Measurements from ENCODE around the gene RNF223.

The RNF223 gene

DNA sequence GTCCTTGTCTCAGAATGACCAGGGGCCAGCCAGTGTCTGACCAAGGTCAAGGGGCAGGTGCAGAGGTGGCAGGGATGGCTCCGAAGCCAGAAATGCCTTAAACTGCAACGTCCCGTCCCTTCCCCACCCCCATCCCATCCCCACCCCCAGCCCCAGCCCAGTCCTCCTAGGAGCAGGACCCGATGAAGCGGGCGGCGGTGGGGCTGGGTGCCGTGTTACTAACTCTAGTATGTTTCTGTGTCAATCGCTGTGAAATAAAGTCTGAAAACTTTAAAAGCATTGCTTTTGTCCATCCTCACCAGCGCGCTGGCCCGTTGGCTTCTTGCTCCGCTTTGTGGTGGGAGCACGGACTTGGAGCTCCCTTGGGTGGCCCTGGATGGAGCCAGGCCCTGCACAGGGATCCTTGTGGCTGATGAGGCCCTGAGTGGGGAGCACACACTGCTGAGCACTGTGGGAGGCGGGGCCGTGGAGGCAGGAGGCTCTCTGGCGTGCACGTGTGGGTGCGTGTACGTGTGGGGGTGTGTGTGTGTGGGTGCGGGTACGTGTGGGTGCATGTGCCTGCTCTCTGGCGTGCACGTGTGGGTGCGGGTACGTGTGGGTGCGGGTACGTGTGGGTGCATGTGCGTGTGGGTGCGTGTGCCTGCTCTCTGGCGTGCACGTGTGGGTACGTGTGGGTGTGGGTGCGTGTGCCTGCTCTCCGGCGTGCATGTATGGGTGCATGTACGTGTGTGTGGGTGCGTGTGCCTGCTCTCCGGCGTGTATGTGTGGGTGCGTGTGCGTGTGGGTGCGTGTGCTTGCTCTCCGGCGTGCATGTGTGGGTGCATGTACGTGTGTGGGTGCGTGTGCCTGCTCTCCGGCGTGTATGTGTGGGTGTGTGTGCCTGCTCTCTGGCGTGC is 18.0 kb downstream of the RNF223 start:
- CTCF ChIA-PET, result interaction anchor here (1.3 to 2.4 kb wide), 2 partner anchors 7 to 16 kb away, joined by 6 to 9 read pairs; no protein-coding TSS in a partner anchor
- H3K4me3 ChIP-seq (ENCODE audit: low read depth, low read length), result no peak overlapping the region
- TF ChIP-seq, protein P1, sequence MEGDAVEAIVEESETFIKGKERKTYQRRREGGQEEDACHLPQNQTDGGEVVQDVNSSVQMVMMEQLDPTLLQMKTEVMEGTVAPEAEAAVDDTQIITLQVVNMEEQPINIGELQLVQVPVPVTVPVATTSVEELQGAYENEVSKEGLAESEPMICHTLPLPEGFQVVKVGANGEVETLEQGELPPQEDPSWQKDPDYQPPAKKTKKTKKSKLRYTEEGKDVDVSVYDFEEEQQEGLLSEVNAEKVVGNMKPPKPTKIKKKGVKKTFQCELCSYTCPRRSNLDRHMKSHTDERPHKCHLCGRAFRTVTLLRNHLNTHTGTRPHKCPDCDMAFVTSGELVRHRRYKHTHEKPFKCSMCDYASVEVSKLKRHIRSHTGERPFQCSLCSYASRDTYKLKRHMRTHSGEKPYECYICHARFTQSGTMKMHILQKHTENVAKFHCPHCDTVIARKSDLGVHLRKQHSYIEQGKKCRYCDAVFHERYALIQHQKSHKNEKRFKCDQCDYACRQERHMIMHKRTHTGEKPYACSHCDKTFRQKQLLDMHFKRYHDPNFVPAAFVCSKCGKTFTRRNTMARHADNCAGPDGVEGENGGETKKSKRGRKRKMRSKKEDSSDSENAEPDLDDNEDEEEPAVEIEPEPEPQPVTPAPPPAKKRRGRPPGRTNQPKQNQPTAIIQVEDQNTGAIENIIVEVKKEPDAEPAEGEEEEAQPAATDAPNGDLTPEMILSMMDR (IDR thresholded peaks at IDR 0.05; ENCODE audit: insufficient read depth, low read length, missing control alignments), result no peak
- no peak for DNase-seq (ENCODE audit: low read depth, low spot score)
- POLR2A ChIA-PET, result no interaction called here

DNA sequence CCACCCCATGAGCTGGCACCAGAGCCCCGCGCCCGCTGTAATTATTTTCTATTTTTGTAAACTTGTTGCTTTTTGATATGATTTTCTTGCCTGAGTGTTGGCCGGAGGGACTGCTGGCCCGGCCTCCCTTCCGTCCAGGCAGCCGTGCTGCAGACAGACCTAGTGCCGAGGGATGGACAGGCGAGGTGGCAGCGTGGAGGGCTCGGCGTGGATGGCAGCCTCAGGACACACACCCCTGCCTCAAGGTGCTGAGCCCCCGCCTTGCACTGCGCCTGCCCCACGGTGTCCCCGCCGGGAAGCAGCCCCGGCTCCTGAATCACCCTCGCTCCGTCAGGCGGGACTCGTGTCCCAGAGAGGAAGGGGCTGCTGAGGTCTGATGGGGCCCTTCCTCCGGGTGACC is 19.1 kb downstream of the RNF223 start:
- POLR2A ChIA-PET, result no interaction called here
- CTCF ChIA-PET, result interaction anchor here (1.3 to 2.4 kb wide), 2 partner anchors 9 to 15 kb away, joined by 6 to 9 read pairs; no protein-coding TSS in a partner anchor
- DNase-seq (ENCODE audit: low read depth, low spot score), result no peak
- H3K4me3 ChIP-seq (ENCODE audit: low read depth, low read length), result no peak overlapping the region
- TF ChIP-seq, protein P1 (IDR thresholded peaks at IDR 0.05; ENCODE audit: insufficient read depth, low read length, missing control alignments), result no peak

DNA sequence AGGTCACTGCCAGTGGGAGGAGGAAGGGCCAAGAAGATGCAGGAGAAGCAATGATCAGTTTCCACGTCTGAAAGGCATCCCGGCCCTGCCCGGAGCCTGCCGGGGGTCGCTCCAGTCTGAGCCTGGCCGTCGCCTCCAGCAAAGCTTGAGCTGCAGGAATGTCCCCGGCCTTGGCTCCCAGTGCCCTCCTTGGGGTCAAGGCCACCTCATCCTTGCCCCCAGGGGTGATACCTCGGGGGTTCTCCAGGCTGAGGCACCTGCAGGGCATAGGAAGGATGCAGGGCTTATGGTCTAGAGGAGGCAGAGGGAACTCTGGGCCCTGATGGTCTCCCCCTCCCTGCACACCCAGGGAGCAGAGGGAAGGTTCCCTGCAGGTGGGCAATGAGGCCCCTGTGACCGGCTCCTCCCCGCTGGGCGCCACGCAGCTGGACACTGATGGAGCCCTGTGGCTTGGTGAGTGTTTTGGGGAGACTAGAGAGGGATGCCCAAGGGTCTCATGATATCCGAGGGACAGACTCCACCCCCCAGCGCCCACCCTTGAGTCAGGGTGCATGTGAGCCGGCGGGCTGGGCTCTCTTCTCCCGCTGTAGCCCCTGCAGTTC is 19.9 kb downstream of the RNF223 start:
- ChIA-PET CTCF (interaction anchor here (0.9 to 2.4 kb wide), 2 partner anchors 10 to 15 kb away, joined by 3 to 6 read pairs; no protein-coding TSS in a partner anchor), POLR2A (no interaction called here)
- H3K4me3 ChIP-seq (ENCODE audit: low read depth, low read length), result no peak overlapping the region
- no peak for DNase-seq (ENCODE audit: low read depth, low spot score)
- TF ChIP-seq, protein P1 (IDR thresholded peaks at IDR 0.05; ENCODE audit: insufficient read depth, low read length, missing control alignments), result no peak

GRCh38 chr1:1053682-1054081 is 20.4 kb downstream of the RNF223 start:
- H3K4me3 ChIP-seq (ENCODE audit: low read depth, low read length), result no peak overlapping the region
- ChIA-PET POLR2A (no interaction called here), CTCF (interaction anchor here (0.9 to 2.4 kb wide), 2 partner anchors 10 to 14 kb away, joined by 3 to 6 read pairs; no protein-coding TSS in a partner anchor)
- DNase-seq (ENCODE audit: low read depth, low spot score), result no peak
- TF ChIP-seq, protein P1 (IDR thresholded peaks at IDR 0.05; ENCODE audit: insufficient read depth, low read length, missing control alignments), result no peak

GRCh38 chr1:1053022-1053421 is 21.1 kb downstream of the RNF223 start:
- POLR2A ChIA-PET, result no interaction called here
- TF ChIP-seq, protein P1 (IDR thresholded peaks at IDR 0.05; ENCODE audit: insufficient read depth, low read length, missing control alignments), result no peak
- DNase-seq (ENCODE audit: low read depth, low spot score), result no peak
- no peak overlapping the region for H3K4me3 ChIP-seq (ENCODE audit: low read depth, low read length)
- CTCF ChIA-PET, result no interaction called here
